GM12891 (cell line): ENCODE measurements around the gene FUT4.

Experiments
- PAX5 ChIP-seq: IDR thresholded peaks from 2 replicates; pipeline ENCODE4 v1.6.1; 2011; ENCODE audit warnings: low read length, moderate library complexity, mild to moderate bottlenecking; ENCODE audit not compliant: insufficient read depth, severe bottlenecking
- POLR2A ChIP-seq: IDR thresholded peaks from 2 replicates; pipeline ENCODE4 v1.6.1; 2011; ENCODE audit warnings: low read depth, low read length, control low read depth
- POLR2AphosphoS5 ChIP-seq: IDR thresholded peaks from 2 replicates; pipeline ENCODE4 v1.6.1; 2011; ENCODE audit warnings: low read depth, low read length, control low read depth
- POU2F2 ChIP-seq: IDR thresholded peaks from 2 replicates; pipeline ENCODE4 v1.6.1; 2011; ENCODE audit warnings: low read depth, mild to moderate bottlenecking, control low read depth, low read length, moderate library complexity
- SPI1 ChIP-seq: IDR thresholded peaks from 2 replicates; pipeline ENCODE4 v1.6.1; 2011; ENCODE audit warnings: low read depth, low read length, control low read depth
- TAF1 ChIP-seq: IDR thresholded peaks from 2 replicates; pipeline ENCODE4 v1.6.1; 2011; ENCODE audit warnings: low read depth, low read length, control low read depth

DNA sequence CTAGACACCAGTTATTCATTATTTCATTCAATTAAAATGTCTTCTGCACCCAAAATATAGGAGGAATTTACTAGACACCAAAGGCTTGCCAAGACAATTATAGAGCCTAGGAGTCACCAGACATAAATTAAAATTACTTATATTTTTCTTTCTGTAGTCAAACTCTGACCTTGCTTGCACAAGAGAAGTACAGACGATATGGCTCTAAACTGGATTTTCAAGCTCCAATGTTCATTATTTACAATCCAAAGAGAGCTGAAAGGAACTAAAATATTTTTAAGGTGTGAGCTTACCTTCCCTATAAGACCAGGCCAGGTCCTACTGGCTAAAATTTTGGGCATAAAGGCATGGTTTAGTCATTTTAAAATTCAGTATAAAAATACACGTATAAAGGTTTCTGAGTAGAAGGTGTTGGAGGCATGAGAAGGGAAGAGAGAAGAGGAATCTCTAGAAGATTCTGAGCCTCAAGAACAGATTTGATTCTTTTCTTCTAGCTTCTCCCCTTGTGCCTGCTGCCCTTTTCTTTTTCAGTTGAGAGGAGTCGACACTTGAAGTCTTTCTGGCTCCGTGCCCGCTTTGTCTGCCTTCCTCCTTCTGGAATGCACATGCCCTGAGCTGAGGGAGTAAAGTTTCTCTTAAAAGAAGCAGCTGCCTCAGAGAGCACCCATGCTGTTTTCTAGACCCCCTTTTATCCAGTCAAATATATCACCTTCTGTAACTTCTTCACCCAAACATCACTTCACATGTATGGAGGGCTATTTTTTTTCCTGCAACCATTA, 18.0 kb upstream of the FUT4 start:
- TF ChIP-seq POLR2AphosphoS5 (no peak), POLR2A (no peak), TAF1 (no peak), SPI1 (no peak), POU2F2 (no peak), PAX5 (no peak)
